B cell (primary cell): ENCODE results near the gene MIOS.

Source experiments
- EZH2 ChIP-seq: IDR thresholded peaks from 2 replicates; pipeline ENCODE4 v1.6.1; 2012; ENCODE audit warnings: borderline replicate concordance, low read depth, mild to moderate bottlenecking, moderate library complexity, low read length; ENCODE audit not compliant: insufficient read depth, poor library complexity, severe bottlenecking
- TF ChIP-seq, protein P1 (sequence below): fragments of 200-600 bp; IDR thresholded peaks from one replicate; pipeline ENCODE4 v1.8.0; 2022; ENCODE audit warnings: antibody characterized with exemption, mild to moderate bottlenecking

DNA sequence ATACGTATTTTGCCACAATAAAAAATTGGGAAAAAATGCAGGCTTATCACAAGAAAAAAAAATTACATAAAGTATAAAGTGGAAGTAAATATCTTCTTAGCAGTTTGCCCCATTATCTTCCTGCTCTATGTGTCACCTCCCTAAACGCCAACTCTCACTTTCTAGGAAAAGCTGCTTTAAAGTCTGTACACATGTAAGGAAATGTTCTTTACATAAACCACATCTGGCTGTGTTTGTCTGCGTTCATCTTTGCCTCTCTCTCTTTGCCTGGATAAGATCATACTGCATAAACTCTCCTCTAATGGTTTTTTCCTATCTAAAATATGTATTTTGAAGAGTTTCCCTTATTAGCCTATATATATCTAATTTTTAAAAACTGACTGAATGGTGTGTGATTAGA is 50.9 kb downstream of the MIOS start:
- TF ChIP-seq, protein P1, sequence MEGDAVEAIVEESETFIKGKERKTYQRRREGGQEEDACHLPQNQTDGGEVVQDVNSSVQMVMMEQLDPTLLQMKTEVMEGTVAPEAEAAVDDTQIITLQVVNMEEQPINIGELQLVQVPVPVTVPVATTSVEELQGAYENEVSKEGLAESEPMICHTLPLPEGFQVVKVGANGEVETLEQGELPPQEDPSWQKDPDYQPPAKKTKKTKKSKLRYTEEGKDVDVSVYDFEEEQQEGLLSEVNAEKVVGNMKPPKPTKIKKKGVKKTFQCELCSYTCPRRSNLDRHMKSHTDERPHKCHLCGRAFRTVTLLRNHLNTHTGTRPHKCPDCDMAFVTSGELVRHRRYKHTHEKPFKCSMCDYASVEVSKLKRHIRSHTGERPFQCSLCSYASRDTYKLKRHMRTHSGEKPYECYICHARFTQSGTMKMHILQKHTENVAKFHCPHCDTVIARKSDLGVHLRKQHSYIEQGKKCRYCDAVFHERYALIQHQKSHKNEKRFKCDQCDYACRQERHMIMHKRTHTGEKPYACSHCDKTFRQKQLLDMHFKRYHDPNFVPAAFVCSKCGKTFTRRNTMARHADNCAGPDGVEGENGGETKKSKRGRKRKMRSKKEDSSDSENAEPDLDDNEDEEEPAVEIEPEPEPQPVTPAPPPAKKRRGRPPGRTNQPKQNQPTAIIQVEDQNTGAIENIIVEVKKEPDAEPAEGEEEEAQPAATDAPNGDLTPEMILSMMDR, result no peak
- no peak for TF ChIP-seq EZH2
